ENCODE measurements around the gene EVI5L.

EVI5L gene

GRCh38 chr19:7818806-7819205 is 11.2 kb upstream of the EVI5L start:
- FAIRE-seq: no peak

- no peak for FAIRE-seq
These were observed 10.7 kb upstream of the EVI5L start for GRCh38 chr19:7819337-7819736.

GRCh38 chr19:7820588-7820987 is 9.4 kb upstream of the EVI5L start:
- FAIRE-seq: no peak

- peak; percentile 62 for FAIRE-seq
These were observed 7.0 kb upstream of the EVI5L start for GRCh38 chr19:7822910-7823515.

GRCh38 chr19:7823686-7824301 is 6.2 kb upstream of the EVI5L start:
- FAIRE-seq: no peak

- FAIRE-seq: no peak
These were observed 875 bp upstream of the EVI5L start for GRCh38 chr19:7829166-7829520.

GRCh38 chr19:7830272-7830771 is 304 bp downstream of the EVI5L start:
- no peak for FAIRE-seq

GRCh38 chr19:7830823-7831222 is 805 bp downstream of the EVI5L start:
- no peak for FAIRE-seq

GRCh38 chr19:7831452-7831851 is 1.4 kb downstream of the EVI5L start:
- FAIRE-seq: no peak

GRCh38 chr19:7832009-7832408 is 2.0 kb downstream of the EVI5L start:
- no peak for FAIRE-seq

- no peak for FAIRE-seq
These were observed 2.8 kb downstream of the EVI5L start for GRCh38 chr19:7832781-7833180.

- no peak for FAIRE-seq
These were observed 3.4 kb downstream of the EVI5L start for GRCh38 chr19:7833225-7834099.

GRCh38 chr19:7839476-7839875 is 9.5 kb downstream of the EVI5L start:
- no peak for FAIRE-seq

- no peak for FAIRE-seq
These were observed 10.6 kb downstream of the EVI5L start for GRCh38 chr19:7840629-7841028.

GRCh38 chr19:7841751-7842660 is 12.0 kb downstream of the EVI5L start:
- FAIRE-seq: no peak

GRCh38 chr19:7842661-7843294 is 12.8 kb downstream of the EVI5L start:
- FAIRE-seq: no peak

GRCh38 chr19:7843521-7843920 is 13.5 kb downstream of the EVI5L start:
- no peak for FAIRE-seq

GRCh38 chr19:7844405-7844804 is 14.4 kb downstream of the EVI5L start:
- no peak for FAIRE-seq

GRCh38 chr19:7844951-7845350 is 14.9 kb downstream of the EVI5L start:
- FAIRE-seq: no peak

- no peak for FAIRE-seq
These were observed 15.6 kb downstream of the EVI5L start for GRCh38 chr19:7845390-7846154.

GRCh38 chr19:7846155-7846646 is 16.2 kb downstream of the EVI5L start:
- FAIRE-seq: no peak

Data from TTC549 (cell line).